Ecto neural progenitor cell (in vitro differentiated cells): Measurements from ENCODE around the gene SSH2.
"Not testable (repeated sequence)": the region's sequence is repeated elsewhere in the genome, so short reads cannot be mapped to it uniquely, and the experiment has no call there.

Experiments used
- DNase-seq: peaks from one replicate; pipeline ENCODE4 v3.0.0-alpha.2; 2018; ENCODE audit warnings: low spot score

SSH2 gene

GRCh38 chr17:29930409-29931010 lies 482 bp upstream of the SSH2 start:
- DNase-seq, result no peak

- DNase-seq, result no peak
These were observed 959 bp downstream of the SSH2 start for GRCh38 chr17:29929006-29929532.

- no peak for DNase-seq
These were observed 2.5 kb downstream of the SSH2 start for GRCh38 chr17:29927546-29927945.

GRCh38 chr17:29924786-29925185 lies 5.2 kb downstream of the SSH2 start:
- DNase-seq, result no peak

- DNase-seq, result no peak
These were observed 10.8 kb downstream of the SSH2 start for GRCh38 chr17:29918922-29919856.

- no peak for DNase-seq
These were observed 12.0 kb downstream of the SSH2 start for GRCh38 chr17:29918016-29918415.

- DNase-seq, result no peak
These were observed 15.1 kb downstream of the SSH2 start for GRCh38 chr17:29914819-29915537.

- no peak for DNase-seq
These were observed 18.3 kb downstream of the SSH2 start for GRCh38 chr17:29911641-29912177.

GRCh38 chr17:29909236-29910003 lies 20.6 kb downstream of the SSH2 start:
- DNase-seq, result no peak

- DNase-seq, result no peak
These were observed 23.1 kb downstream of the SSH2 start for GRCh38 chr17:29906969-29907368.

- no peak for DNase-seq
These were observed 24.2 kb downstream of the SSH2 start for GRCh38 chr17:29905879-29906167.

- DNase-seq, result no peak
These were observed 24.7 kb downstream of the SSH2 start for GRCh38 chr17:29905086-29905878.

GRCh38 chr17:29903471-29903870 lies 26.6 kb downstream of the SSH2 start:
- DNase-seq, result no peak

GRCh38 chr17:29897136-29897535 lies 32.9 kb downstream of the SSH2 start:
- not testable (repeated sequence) for DNase-seq

- no peak for DNase-seq
These were observed 37.8 kb downstream of the SSH2 start for GRCh38 chr17:29892201-29892600.

GRCh38 chr17:29891131-29891530 lies 38.9 kb downstream of the SSH2 start:
- DNase-seq, result no peak

- DNase-seq, result no peak
These were observed 44.9 kb downstream of the SSH2 start for GRCh38 chr17:29885031-29885640.

GRCh38 chr17:29883497-29883896 lies 46.5 kb downstream of the SSH2 start:
- no peak for DNase-seq

GRCh38 chr17:29881256-29881655 lies 48.8 kb downstream of the SSH2 start:
- no peak for DNase-seq

- DNase-seq, result no peak
These were observed 50.0 kb downstream of the SSH2 start for GRCh38 chr17:29880031-29880430.
